Ascending aorta (tissue), 2 donors: ENCODE data around the gene VWF. TPM values are rescaled to one million over a fixed set of nuclear protein-coding genes. Genes with fewer than 3 reads are reported as not detected.
A peak's percentile ranks its signal among the peaks of the same experiment; 100 is the strongest.

Experiments
- DNase-seq, 2 donors: peaks; one replicate each; pipeline ENCODE4 v3.0.0-alpha.2; 2019; ENCODE audit warnings: low spot score in 2 of 2
- H3K27ac ChIP-seq, 2 donors: fragments of 200-600 bp; sonication (generic); one replicate each; pipeline ENCODE4 v1.5.1; 2016 to 2017; ENCODE audit warnings: mild to moderate bottlenecking in 1 of 2
- H3K27me3 ChIP-seq: fragments of 200-600 bp; sonication (generic); one replicate; pipeline ENCODE4 v1.5.1; 2017
- H3K36me3 ChIP-seq, 2 donors: fragments of 200-600 bp; sonication (generic); one replicate each; pipeline ENCODE4 v1.5.1; 2016
- H3K4me1 ChIP-seq, 2 donors: fragments of 200-600 bp; sonication (generic); one replicate each; pipeline ENCODE4 v1.5.1; 2016 to 2017; ENCODE audit warnings: mild to moderate bottlenecking in 1 of 2
- H3K4me3 ChIP-seq, 2 donors: fragments of 200-600 bp; sonication (generic); one replicate each; pipeline ENCODE4 v1.5.1; 2016 to 2017; ENCODE audit warnings: mild to moderate bottlenecking in 1 of 2
- H3K9me3 ChIP-seq, 2 donors: fragments of 200-600 bp; sonication (generic); one replicate each; pipeline ENCODE4 v1.5.1; 2016
- intact Hi-C: fragments of 100-400 bp; cut with DNase I; formaldehyde crosslinking; loops from one replicate; pipeline ENCODE4 v1.15.1; 2023
- total RNA-seq: library from RNA; depleted of rRNA; stranded (reverse); fragments of >200 nt; gene quantifications from one replicate; pipeline ENCODE4 v1.1.0, GENCODE V29; 2016
- TF ChIP-seq, protein P1 (sequence below), 3 experiments: fragments of 200-600 bp in 2 of 3; fragments of 450-650 bp in 1 of 3; sonication (generic) in 2 of 3; IDR thresholded peaks; one replicate each; pipeline ENCODE4 v1.5.1; 2016 to 2019; ENCODE audit warnings: antibody characterized with exemption in 3 of 3, mild to moderate bottlenecking in 1 of 3, moderate library complexity in 1 of 3

Gene VWF
- total RNA-seq, 1 donor from 2014 or later, result 1,026 TPM

GRCh38 chr12:6058481-6059161 is 65.8 kb downstream of the VWF start:
- Histone ChIP-seq H3K27me3 (no peaks in the 10 kb centered on the region), H3K4me1 (peaks cover 0 to 9% of the 10 kb centered on the region in 2 donors), H3K27ac (no peak overlapping the region), H3K4me3 (no peak overlapping the region), H3K9me3 (no peaks in the 10 kb centered on the region), H3K36me3 (no peaks in the 10 kb centered on the region)
- intact Hi-C loops, result no loop called here
- no peak for DNase-seq
- TF ChIP-seq, protein P1, sequence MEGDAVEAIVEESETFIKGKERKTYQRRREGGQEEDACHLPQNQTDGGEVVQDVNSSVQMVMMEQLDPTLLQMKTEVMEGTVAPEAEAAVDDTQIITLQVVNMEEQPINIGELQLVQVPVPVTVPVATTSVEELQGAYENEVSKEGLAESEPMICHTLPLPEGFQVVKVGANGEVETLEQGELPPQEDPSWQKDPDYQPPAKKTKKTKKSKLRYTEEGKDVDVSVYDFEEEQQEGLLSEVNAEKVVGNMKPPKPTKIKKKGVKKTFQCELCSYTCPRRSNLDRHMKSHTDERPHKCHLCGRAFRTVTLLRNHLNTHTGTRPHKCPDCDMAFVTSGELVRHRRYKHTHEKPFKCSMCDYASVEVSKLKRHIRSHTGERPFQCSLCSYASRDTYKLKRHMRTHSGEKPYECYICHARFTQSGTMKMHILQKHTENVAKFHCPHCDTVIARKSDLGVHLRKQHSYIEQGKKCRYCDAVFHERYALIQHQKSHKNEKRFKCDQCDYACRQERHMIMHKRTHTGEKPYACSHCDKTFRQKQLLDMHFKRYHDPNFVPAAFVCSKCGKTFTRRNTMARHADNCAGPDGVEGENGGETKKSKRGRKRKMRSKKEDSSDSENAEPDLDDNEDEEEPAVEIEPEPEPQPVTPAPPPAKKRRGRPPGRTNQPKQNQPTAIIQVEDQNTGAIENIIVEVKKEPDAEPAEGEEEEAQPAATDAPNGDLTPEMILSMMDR (IDR thresholded peaks at IDR 0.05), result no peak

DNA sequence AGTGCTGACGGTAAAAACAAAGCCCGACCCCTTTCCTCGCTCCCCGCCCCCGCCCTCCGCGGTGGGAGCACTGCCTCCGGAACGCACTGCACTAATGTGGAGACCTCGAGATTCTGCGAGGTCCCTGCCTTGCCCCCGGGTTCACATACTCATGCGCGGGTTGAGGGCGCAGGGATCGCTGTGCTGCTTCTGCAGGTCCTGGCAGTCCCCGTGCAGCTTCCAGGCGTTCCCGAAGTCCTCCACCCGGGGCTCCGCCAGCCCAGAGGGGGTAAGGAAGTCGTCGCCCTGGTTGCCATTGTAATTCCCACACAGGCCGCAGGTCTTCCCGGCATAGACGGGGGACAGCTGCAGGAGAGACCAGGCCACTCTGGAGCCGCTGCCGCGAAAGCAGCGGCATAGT is 66.8 kb downstream of the VWF start:
- H3K27ac ChIP-seq, result no peak overlapping the region
- TF ChIP-seq, protein P1 (IDR thresholded peaks at IDR 0.05), result no peak
- no peaks in the 10 kb centered on the region for H3K9me3 ChIP-seq
- no peak overlapping the region for H3K4me3 ChIP-seq
- H3K4me1 ChIP-seq, result peaks cover 0 to 14% of the 10 kb centered on the region in 2 donors
- intact Hi-C loops, result no loop called here
- no peaks in the 10 kb centered on the region for H3K27me3 ChIP-seq
- no peak for DNase-seq
- H3K36me3 ChIP-seq, result no peaks in the 10 kb centered on the region

DNA sequence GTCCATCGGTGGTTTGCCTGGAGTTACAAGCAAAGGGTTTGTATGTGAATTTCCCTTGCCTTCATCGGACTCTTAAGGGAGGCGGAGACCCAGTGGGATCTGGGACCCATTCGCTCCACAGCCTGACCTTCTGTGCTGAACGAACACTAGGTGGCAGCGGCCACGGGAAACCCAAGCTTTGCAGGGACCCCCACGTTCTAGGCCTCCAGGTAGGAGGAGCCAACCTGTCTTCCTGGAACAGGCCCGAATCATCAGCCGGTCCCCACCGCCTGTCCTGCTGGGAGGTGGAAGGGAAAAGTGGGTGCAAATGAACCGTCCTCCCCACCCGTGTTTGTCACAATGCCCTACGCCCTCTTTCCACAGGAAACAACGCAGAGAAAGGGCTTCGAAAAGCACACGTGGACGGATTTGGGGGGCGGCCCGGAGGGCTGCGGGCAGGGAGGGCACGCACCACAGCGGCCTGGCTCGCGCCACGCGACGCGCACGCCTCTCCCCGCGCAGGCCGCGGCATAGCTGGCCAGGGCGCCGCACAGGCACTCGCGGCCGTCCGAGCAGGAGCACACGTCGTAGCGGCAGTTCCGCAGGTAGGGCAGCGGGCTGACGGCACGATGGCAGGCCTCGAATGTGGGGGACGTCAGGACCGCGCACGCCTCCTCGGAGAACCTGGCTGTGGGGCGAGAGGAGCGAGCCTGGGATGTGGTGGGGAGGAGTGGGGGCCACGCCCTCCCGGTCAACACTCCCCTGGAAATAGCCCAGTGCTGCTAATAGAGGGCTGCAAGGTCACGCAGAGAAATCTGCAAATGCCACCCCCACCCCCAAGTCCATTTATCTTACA is 67.8 kb downstream of the VWF start:
- no peak for DNase-seq
- H3K27me3 ChIP-seq, result no peaks in the 10 kb centered on the region
- H3K4me1 ChIP-seq, result peaks cover 0 to 17% of the 10 kb centered on the region in 2 donors
- H3K27ac ChIP-seq, result no peak overlapping the region
- peak overlapping the region; percentile 2 to 11 for H3K4me3 ChIP-seq
- no peaks in the 10 kb centered on the region for H3K9me3 ChIP-seq
- H3K36me3 ChIP-seq, result no peaks in the 10 kb centered on the region
- intact Hi-C loops, result no loop called here
- TF ChIP-seq, protein P1 (IDR thresholded peaks at IDR 0.05), result peak in 1 of 3 experiments; percentile 18

DNA sequence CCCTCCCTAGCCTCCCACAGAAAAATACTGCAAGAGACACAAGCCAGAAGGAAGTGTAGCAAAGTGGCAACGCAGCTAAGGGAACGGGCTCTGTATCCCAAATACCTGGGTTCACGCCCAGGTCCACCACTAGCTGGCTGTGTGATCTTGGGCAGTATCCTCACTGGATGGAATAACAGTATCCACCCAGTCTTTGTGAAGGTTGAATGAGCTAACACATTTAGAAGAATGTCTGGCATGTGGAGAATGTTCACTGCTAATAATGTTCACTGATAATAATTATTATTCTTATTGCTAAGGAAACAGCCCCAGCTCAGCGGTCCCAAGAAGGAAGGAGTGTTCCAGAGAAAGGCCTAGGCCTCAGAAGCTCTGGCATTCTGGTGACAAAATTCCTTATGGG is 70.9 kb downstream of the VWF start:
- Histone ChIP-seq H3K4me1 (peaks cover 0 to 31% of the 10 kb centered on the region in 2 donors), H3K4me3 (no peak overlapping the region), H3K27ac (peak overlapping the region; percentile 35 to 44), H3K9me3 (no peaks in the 10 kb centered on the region), H3K27me3 (no peaks in the 10 kb centered on the region), H3K36me3 (no peaks in the 10 kb centered on the region)
- intact Hi-C loops, result no loop called here
- TF ChIP-seq, protein P1 (IDR thresholded peaks at IDR 0.05), result no peak
- no peak for DNase-seq

- Histone ChIP-seq H3K9me3 (no peaks in the 10 kb centered on the region), H3K27me3 (no peaks in the 10 kb centered on the region), H3K27ac (peak overlapping the region; percentile 35 to 44), H3K4me1 (peaks cover 0 to 31% of the 10 kb centered on the region in 2 donors), H3K4me3 (no peak overlapping the region), H3K36me3 (no peaks in the 10 kb centered on the region)
- DNase-seq, result no peak
- TF ChIP-seq, protein P1 (IDR thresholded peaks at IDR 0.05), result no peak
- intact Hi-C loops, result no loop called here
Measured at GRCh38 chr12:6052940-6053329, 71.5 kb downstream of the VWF start.
